ENCODE data around the gene ACE. TPM values are rescaled to one million over a fixed set of nuclear protein-coding genes. Genes with fewer than 3 reads are reported as not detected.

ACE gene
- total and polyA plus RNA-seq, 12 donors, result 2.0 to 25.8 (median 12.0) TPM

- Histone ChIP-seq H3K4me1 (peaks cover 0 to 3% (median 0%) of the 10 kb centered on the region in 9 donors), H3K27ac (no peak overlapping the region), H3K27me3 (peaks cover 0 to 32% (median 0%) of the 10 kb centered on the region in 7 donors), H3K4me3 (no peak overlapping the region), H3K36me3 (no peaks in the 10 kb centered on the region), H3K9me3 (no peaks in the 10 kb centered on the region)
- 91 to 93% methylated on average over 14 of the region's 14 CpGs for WGBS, 2 donors
- TF ChIP-seq CTCF (IDR thresholded peaks at IDR 0.05), result no peak
- DNase-seq, result no peak
- ATAC-seq, result no peak
- intact Hi-C loops (cut with DNase I), result no loop called here
These were observed 47.2 kb downstream of the ACE start for GRCh38 chr17:63524051-63524450.

- DNase-seq (no peak), ATAC-seq (no peak)
- 47 to 56% methylated on average over 6 of the region's 6 CpGs for WGBS, 2 donors
- H3K27me3 ChIP-seq, result peaks cover 0 to 32% (median 0%) of the 10 kb centered on the region in 7 donors
- H3K36me3 ChIP-seq, result no peaks in the 10 kb centered on the region
- TF ChIP-seq CTCF (IDR thresholded peaks at IDR 0.05), result no peak
- H3K9me3 ChIP-seq, result no peaks in the 10 kb centered on the region
- H3K27ac ChIP-seq, result no peak overlapping the region
- H3K4me1 ChIP-seq, result peaks cover 0 to 3% (median 0%) of the 10 kb centered on the region in 9 donors
- H3K4me3 ChIP-seq, result no peak overlapping the region
- intact Hi-C loops (cut with DNase I), result no loop called here
These were observed 48.5 kb downstream of the ACE start for GRCh38 chr17:63525190-63525946.

GRCh38 chr17:63526861-63527260, 50.0 kb downstream of the ACE start:
- DNase-seq (no peak), ATAC-seq (no peak)
- Histone ChIP-seq H3K9me3 (no peaks in the 10 kb centered on the region), H3K36me3 (no peaks in the 10 kb centered on the region), H3K4me3 (no peak overlapping the region), H3K27me3 (peaks cover 0 to 32% (median 0%) of the 10 kb centered on the region in 7 donors), H3K27ac (no peak overlapping the region), H3K4me1 (peaks cover 0 to 3% (median 0%) of the 10 kb centered on the region in 9 donors)
- intact Hi-C loops (cut with DNase I), result no loop called here
- no peak for TF ChIP-seq CTCF (IDR thresholded peaks at IDR 0.05)
- WGBS, 2 donors, result 72 to 78% methylated on average over 5 of the region's 5 CpGs

- ATAC-seq, result no peak
- intact Hi-C loops (cut with DNase I), result no loop called here
- Histone ChIP-seq H3K27ac (no peak overlapping the region), H3K4me1 (peaks cover 0 to 1% (median 0%) of the 10 kb centered on the region in 9 donors), H3K9me3 (no peaks in the 10 kb centered on the region), H3K36me3 (no peaks in the 10 kb centered on the region), H3K4me3 (no peak overlapping the region), H3K27me3 (peaks cover 0 to 24% (median 0%) of the 10 kb centered on the region in 7 donors)
- no peak for TF ChIP-seq CTCF (IDR thresholded peaks at IDR 0.05)
- 87% methylated on average over 9 of the region's 9 CpGs for WGBS, 2 donors
- DNase-seq, result no peak
These were observed 51.3 kb downstream of the ACE start for GRCh38 chr17:63528183-63528582.
